Inflammatory macrophage treated with lipopolysaccharide for 1 hour (primary cell): ENCODE results near the gene ARHGDIG.
"Not testable (repeated sequence)": the region's sequence is repeated elsewhere in the genome, so short reads cannot be mapped to it uniquely, and the experiment has no call there.

ENCODE experiments used
- DNase-seq, 2 donors: peaks; one replicate each; pipeline ENCODE4 v3.0.0-alpha.2; 2020 to 2022

The ARHGDIG gene

GRCh38 chr16:301950-302349 is 21.6 kb downstream of the ARHGDIG start:
- DNase-seq: no peak

- peak; percentile 22 for DNase-seq
These were observed 23.5 kb downstream of the ARHGDIG start for GRCh38 chr16:303760-304505.

- no peak for DNase-seq
These were observed 25.7 kb downstream of the ARHGDIG start for GRCh38 chr16:305916-306626.

GRCh38 chr16:306911-307370 is 26.6 kb downstream of the ARHGDIG start:
- no peak for DNase-seq

GRCh38 chr16:307691-308312 is 27.4 kb downstream of the ARHGDIG start:
- no peak for DNase-seq

- no peak for DNase-seq
These were observed 29.1 kb downstream of the ARHGDIG start for GRCh38 chr16:309476-309875.

- DNase-seq: no peak
These were observed 31.3 kb downstream of the ARHGDIG start for GRCh38 chr16:311725-312124.

- DNase-seq: no peak
These were observed 34.0 kb downstream of the ARHGDIG start for GRCh38 chr16:314351-314750.

GRCh38 chr16:314795-315299 is 34.5 kb downstream of the ARHGDIG start:
- no peak for DNase-seq

- DNase-seq: no peak
These were observed 36.5 kb downstream of the ARHGDIG start for GRCh38 chr16:316741-317464.

GRCh38 chr16:317583-317982 is 37.2 kb downstream of the ARHGDIG start:
- DNase-seq: no peak

GRCh38 chr16:318628-319027 is 38.2 kb downstream of the ARHGDIG start:
- no peak for DNase-seq

GRCh38 chr16:320206-320605 is 39.8 kb downstream of the ARHGDIG start:
- DNase-seq: no peak

- DNase-seq: no peak
These were observed 41.1 kb downstream of the ARHGDIG start for GRCh38 chr16:321532-321931.

- no peak for DNase-seq
These were observed 42.2 kb downstream of the ARHGDIG start for GRCh38 chr16:322476-323143.

GRCh38 chr16:324201-324450 is 43.7 kb downstream of the ARHGDIG start:
- DNase-seq: no peak

- DNase-seq: no peak
These were observed 44.3 kb downstream of the ARHGDIG start for GRCh38 chr16:324451-325334.

GRCh38 chr16:325375-326145 is 45.2 kb downstream of the ARHGDIG start:
- peak in 1 of 2 donors; percentile 3 for DNase-seq

GRCh38 chr16:330741-331140 is 50.4 kb downstream of the ARHGDIG start:
- DNase-seq: no peak

GRCh38 chr16:331181-331814 is 50.9 kb downstream of the ARHGDIG start:
- not testable (repeated sequence) for DNase-seq
